PC-3 (cell line): Measurements from ENCODE around the gene ST6GALNAC6. TPM values are rescaled to one million over a fixed set of nuclear protein-coding genes. Genes with fewer than 3 reads are reported as not detected.

Source experiments
- ATAC-seq: fragments of 200-7000 bp; cut with Tn5 transposase; 2 replicates; pipeline ENCODE4 v1.9.1; 2020; ENCODE audit warnings: mild to moderate bottlenecking, moderate library complexity
- BruUV-seq: library from RNA; stranded (reverse); fragments of 400-500 nt; replicated peaks from 2 replicates; lab custom pipeline; 2021; lab: Mats Ljungman, UMichigan
- CTCF ChIA-PET: fragments of 300-600 bp; sonication (Branson Sonifier 250); formaldehyde crosslinking; loops from one replicate; lab custom pipeline; 2022; ENCODE audit warnings: antibody characterized with exemption; lab: Charles Lee
- POLR2A ChIA-PET: fragments of 300-600 bp; sonication (Branson Sonifier 250); formaldehyde crosslinking; loops from one replicate; lab custom pipeline; 2022; ENCODE audit warnings: antibody characterized with exemption; ENCODE audit not compliant: unreplicated experiment; lab: Charles Lee
- DNase-seq: peaks from one replicate; pipeline ENCODE4 v3.0.0-alpha.2; 2015
- H2AFZ ChIP-seq: fragments of 300-600 bp; sonication (generic); 2 replicates; pipeline ENCODE4 v1.6.0; 2016; ENCODE audit warnings: antibody characterized with exemption, low read length
- H3F3A ChIP-seq: fragments of 300-600 bp; sonication (generic); one replicate; pipeline ENCODE4 v1.6.0; 2017; ENCODE audit warnings: antibody characterized with exemption, low read length, control low read depth, mild to moderate bottlenecking; ENCODE audit not compliant: unreplicated experiment
- H3K27ac ChIP-seq: fragments of 300-600 bp; sonication (generic); 2 replicates; pipeline ENCODE4 v1.5.1; 2016; ENCODE audit warnings: mild to moderate bottlenecking, low read length
- H3K27me3 ChIP-seq: fragments of 300-600 bp; sonication (generic); 2 replicates; pipeline ENCODE4 v1.6.1; 2016; ENCODE audit warnings: low read length, mixed read lengths
- H3K36me3 ChIP-seq: fragments of 300-600 bp; sonication (generic); 2 replicates; pipeline ENCODE4 v1.6.1; 2016; ENCODE audit warnings: low read depth, mixed run types, low read length, mixed read lengths
- H3K4me1 ChIP-seq: fragments of 300-600 bp; sonication (generic); 2 replicates; pipeline ENCODE4 v1.5.1; 2016; ENCODE audit warnings: low read length; ENCODE audit not compliant: insufficient read depth
- H3K4me2 ChIP-seq: fragments of 300-600 bp; sonication (generic); 2 replicates; pipeline ENCODE4 v1.6.0; 2016; ENCODE audit warnings: low read length
- H3K4me3 ChIP-seq: fragments of 300-600 bp; sonication (generic); 2 replicates; pipeline ENCODE4 v1.5.1; 2016; ENCODE audit warnings: mild to moderate bottlenecking, low read length, mixed read lengths
- H3K79me2 ChIP-seq: fragments of 300-600 bp; sonication (generic); 2 replicates; pipeline ENCODE4 v1.6.1; 2017; ENCODE audit warnings: low read length, mixed read lengths
- H3K9ac ChIP-seq: fragments of 300-600 bp; sonication (generic); 2 replicates; pipeline ENCODE4 v1.6.0; 2016; ENCODE audit warnings: mild to moderate bottlenecking, low read length
- H3K9me2 ChIP-seq: fragments of 300-600 bp; sonication (generic); replicated peaks from 2 replicates; pipeline ENCODE4 v1.6.1; 2016; ENCODE audit warnings: mixed run types, low read length, mixed read lengths
- H3K9me3 ChIP-seq: fragments of 300-600 bp; sonication (generic); 2 replicates; pipeline ENCODE4 v1.6.1; 2016; ENCODE audit warnings: low read length, mixed read lengths
- H4K20me1 ChIP-seq: fragments of 300-600 bp; sonication (generic); 2 replicates; pipeline ENCODE4 v1.6.1; 2016; ENCODE audit warnings: low read length, mixed read lengths
- EZH2 ChIP-seq: fragments of 300-600 bp; sonication (generic); IDR thresholded peaks from one replicate; pipeline ENCODE4 v1.6.1; 2017; ENCODE audit warnings: antibody characterized with exemption, mild to moderate bottlenecking, low read length; ENCODE audit not compliant: unreplicated experiment
- EZH2phosphoT487 ChIP-seq: fragments of 300-600 bp; sonication (generic); IDR thresholded peaks from 2 replicates; pipeline ENCODE4 v1.6.1; 2018; ENCODE audit warnings: mild to moderate bottlenecking, antibody characterized with exemption, low read length, borderline replicate concordance
- intact Hi-C: fragments of 100-400 bp; cut with micrococcal nuclease; formaldehyde crosslinking; loops from 2 replicates; pipeline ENCODE4 v1.9.0; 2023
- total RNA-seq: library from RNA; depleted of rRNA; stranded (reverse); fragments of >200 nt; gene quantifications from 2 replicates; pipeline ENCODE4 v1.2.3, GENCODE V29; 2014
- TF ChIP-seq, protein P1 (sequence below): fragments of 300-600 bp; sonication (generic); conservative IDR thresholded peaks from 2 replicates; pipeline ENCODE4 v1.5.1; 2017; ENCODE audit warnings: antibody characterized with exemption, low read depth, mild to moderate bottlenecking, low read length

Gene ST6GALNAC6
- total RNA-seq, 1 experiment from 2014 or later = 14.5 TPM

DNA sequence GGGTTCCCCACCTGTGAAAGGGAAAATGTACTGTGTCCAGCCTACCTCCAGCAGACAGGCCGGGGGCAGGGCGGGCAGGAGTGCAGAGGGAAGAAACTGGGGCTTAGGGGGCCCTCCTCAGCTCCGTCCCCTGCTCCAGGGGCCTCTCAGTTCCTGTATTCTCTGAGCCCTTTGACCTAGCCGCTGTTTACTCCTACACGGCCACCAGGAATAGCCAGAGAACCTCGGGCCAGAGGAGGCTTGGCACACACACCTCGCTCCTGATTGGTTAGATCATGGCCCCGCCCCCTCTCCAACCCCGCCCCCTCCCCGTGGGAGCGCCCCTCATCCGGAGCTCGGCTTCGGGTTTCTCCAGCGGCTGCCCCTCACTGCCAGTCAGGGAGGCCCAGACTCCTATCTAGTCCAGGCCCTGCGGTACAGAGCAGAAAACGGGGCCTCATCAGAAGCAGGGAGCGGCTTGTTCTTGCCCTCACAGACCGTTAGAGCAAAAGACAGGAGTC, 2.2 kb downstream of the ST6GALNAC6 start:
- DNase-seq = no peak
- Histone ChIP-seq H3K9ac (no peak overlapping the region), H3K27ac (no peak overlapping the region), H3K27me3 (no peaks in the 10 kb centered on the region), H3K4me3 (no peak overlapping the region), H2AFZ (no peak overlapping the region), H4K20me1 (no peaks in the 10 kb centered on the region), H3K9me3 (no peaks in the 10 kb centered on the region), H3F3A (no peaks in the 10 kb centered on the region), H3K4me2 (no peak overlapping the region), H3K79me2 (no peaks in the 10 kb centered on the region), H3K9me2 (no peaks in the 10 kb centered on the region), H3K4me1 (peaks cover 5% of the 10 kb centered on the region; the same call in 1 of the 2 replicates), H3K36me3 (peaks cover 38% of the 10 kb centered on the region)
- TF ChIP-seq EZH2phosphoT487 = no peak
- TF ChIP-seq EZH2 = no peak
- TF ChIP-seq, protein P1, sequence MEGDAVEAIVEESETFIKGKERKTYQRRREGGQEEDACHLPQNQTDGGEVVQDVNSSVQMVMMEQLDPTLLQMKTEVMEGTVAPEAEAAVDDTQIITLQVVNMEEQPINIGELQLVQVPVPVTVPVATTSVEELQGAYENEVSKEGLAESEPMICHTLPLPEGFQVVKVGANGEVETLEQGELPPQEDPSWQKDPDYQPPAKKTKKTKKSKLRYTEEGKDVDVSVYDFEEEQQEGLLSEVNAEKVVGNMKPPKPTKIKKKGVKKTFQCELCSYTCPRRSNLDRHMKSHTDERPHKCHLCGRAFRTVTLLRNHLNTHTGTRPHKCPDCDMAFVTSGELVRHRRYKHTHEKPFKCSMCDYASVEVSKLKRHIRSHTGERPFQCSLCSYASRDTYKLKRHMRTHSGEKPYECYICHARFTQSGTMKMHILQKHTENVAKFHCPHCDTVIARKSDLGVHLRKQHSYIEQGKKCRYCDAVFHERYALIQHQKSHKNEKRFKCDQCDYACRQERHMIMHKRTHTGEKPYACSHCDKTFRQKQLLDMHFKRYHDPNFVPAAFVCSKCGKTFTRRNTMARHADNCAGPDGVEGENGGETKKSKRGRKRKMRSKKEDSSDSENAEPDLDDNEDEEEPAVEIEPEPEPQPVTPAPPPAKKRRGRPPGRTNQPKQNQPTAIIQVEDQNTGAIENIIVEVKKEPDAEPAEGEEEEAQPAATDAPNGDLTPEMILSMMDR = no peak
- ChIA-PET CTCF (no interaction called here), POLR2A (no interaction called here)
- BruUV-seq = no TSS peak
- no peak for ATAC-seq
- intact Hi-C loops = no loop called here

GRCh38 chr9:127896395-127897192, 2.8 kb downstream of the ST6GALNAC6 start:
- intact Hi-C loops = no loop called here
- TF ChIP-seq, protein P1 = no peak
- no peak for TF ChIP-seq EZH2phosphoT487
- TF ChIP-seq EZH2 = no peak

GRCh38 chr9:127895811-127896210, 3.6 kb downstream of the ST6GALNAC6 start:
- no peaks in the 10 kb centered on the region for H3F3A ChIP-seq
- peaks cover 38% of the 10 kb centered on the region for H3K36me3 ChIP-seq
- no peaks in the 10 kb centered on the region for H3K79me2 ChIP-seq
- H3K9ac ChIP-seq = no peak overlapping the region
- BruUV-seq = no TSS peak
- DNase-seq (no peak), ATAC-seq (no peak)
- ChIA-PET CTCF (no interaction called here), POLR2A (no interaction called here)
- peaks cover 5% of the 10 kb centered on the region; the same call in 1 of the 2 replicates for H3K4me1 ChIP-seq
- no peaks in the 10 kb centered on the region for H3K9me2 ChIP-seq
- H3K9me3 ChIP-seq = no peaks in the 10 kb centered on the region
- H3K4me3 ChIP-seq = no peak overlapping the region
- TF ChIP-seq EZH2 = no peak
- no peak for TF ChIP-seq EZH2phosphoT487
- no peaks in the 10 kb centered on the region for H4K20me1 ChIP-seq
- no peak overlapping the region for H3K27ac ChIP-seq
- no peak overlapping the region for H2AFZ ChIP-seq
- no peak overlapping the region for H3K4me2 ChIP-seq
- H3K27me3 ChIP-seq = no peaks in the 10 kb centered on the region
- intact Hi-C loops = no loop called here

More at GRCh38 chr9:127896395-127897192, 2.8 kb downstream of the ST6GALNAC6 start:
- Histone ChIP-seq H3K27me3 (no peaks in the 10 kb centered on the region), H3K4me1 (peaks cover 5% of the 10 kb centered on the region; the same call in 1 of the 2 replicates), H3K4me3 (no peak overlapping the region), H3K79me2 (no peaks in the 10 kb centered on the region), H3F3A (no peaks in the 10 kb centered on the region), H3K9me2 (no peaks in the 10 kb centered on the region), H3K4me2 (no peak overlapping the region), H2AFZ (no peak overlapping the region), H3K36me3 (peaks cover 38% of the 10 kb centered on the region), H3K27ac (no peak overlapping the region), H3K9me3 (no peaks in the 10 kb centered on the region), H3K9ac (no peak overlapping the region), H4K20me1 (no peaks in the 10 kb centered on the region)
- POLR2A ChIA-PET = no interaction called here
- CTCF ChIA-PET = no interaction called here
- ATAC-seq (no peak), DNase-seq (no peak)
- no TSS peak for BruUV-seq
